ENCODE data around the gene CRYBB2.
"Not testable (repeated sequence)": the region's sequence is repeated elsewhere in the genome, so short reads cannot be mapped to it uniquely, and the experiment has no call there.

CRYBB2 gene

GRCh38 chr22:25233706-25234105, 14.3 kb downstream of the CRYBB2 start:
- DNase-seq (ENCODE audit: low read depth) = not testable (repeated sequence)

GRCh38 chr22:25235547-25236290, 16.3 kb downstream of the CRYBB2 start:
- peak; percentile 37 for DNase-seq (ENCODE audit: low read depth)

- no peak for DNase-seq (ENCODE audit: low read depth)
Measured at GRCh38 chr22:25236417-25236816, 17.0 kb downstream of the CRYBB2 start.

- DNase-seq (ENCODE audit: low read depth) = no peak
Measured at GRCh38 chr22:25237503-25237902, 18.1 kb downstream of the CRYBB2 start.

- DNase-seq (ENCODE audit: low read depth) = not testable (repeated sequence)
Measured at GRCh38 chr22:25238058-25238457, 18.6 kb downstream of the CRYBB2 start.

- DNase-seq (ENCODE audit: low read depth) = not testable (repeated sequence)
Measured at GRCh38 chr22:25255169-25255568, 35.7 kb downstream of the CRYBB2 start.

- not testable (repeated sequence) for DNase-seq (ENCODE audit: low read depth)
Measured at GRCh38 chr22:25267567-25267966, 48.1 kb downstream of the CRYBB2 start.

- DNase-seq (ENCODE audit: low read depth) = not testable (repeated sequence)
Measured at GRCh38 chr22:25268902-25269301, 49.5 kb downstream of the CRYBB2 start.

- not testable (repeated sequence) for DNase-seq (ENCODE audit: low read depth)
Measured at GRCh38 chr22:25270061-25270460, 50.6 kb downstream of the CRYBB2 start.

- DNase-seq (ENCODE audit: low read depth) = not testable (repeated sequence)
Measured at GRCh38 chr22:25273231-25273630, 53.8 kb downstream of the CRYBB2 start.

GRCh38 chr22:25273928-25274327, 54.5 kb downstream of the CRYBB2 start:
- DNase-seq (ENCODE audit: low read depth) = not testable (repeated sequence)

GRCh38 chr22:25280118-25280517, 60.7 kb downstream of the CRYBB2 start:
- not testable (repeated sequence) for DNase-seq (ENCODE audit: low read depth)

Data from GM04504 (cell line).